HEK293T (cell line): ENCODE measurements around the gene FA2H.

Experiments used
- CTCF ChIA-PET: fragments of 350-600 bp; formaldehyde crosslinking; extraction: SDS; loops from one replicate; lab custom pipeline; 2021; ENCODE audit warnings: antibody characterized with exemption, inconsistent platforms; lab: Yijun Ruan, JAX
- POLR2A ChIA-PET: fragments of 350-600 bp; formaldehyde crosslinking; extraction: SDS; loops from one replicate; lab custom pipeline; 2020; ENCODE audit warnings: antibody characterized with exemption, inconsistent platforms; lab: Yijun Ruan, JAX
- DNase-seq: peaks from one replicate; pipeline ENCODE4 v3.0.0; 2012; ENCODE audit warnings: mixed read lengths; ENCODE audit errors: extremely low spot score
- ARNT ChIP-seq: fragments of 450-650 bp; IDR thresholded peaks from 2 replicates; pipeline ENCODE4 v1.6.1; 2017; ENCODE audit warnings: mild to moderate bottlenecking
- BHLHE40 ChIP-seq: fragments of 450-650 bp; IDR thresholded peaks from 2 replicates; pipeline ENCODE4 v1.6.1; 2016; ENCODE audit warnings: mild to moderate bottlenecking, moderate library complexity, borderline replicate concordance
- CTBP1 ChIP-seq: fragments of 450-650 bp; IDR thresholded peaks from 2 replicates; pipeline ENCODE4 v1.6.1; 2016; ENCODE audit warnings: borderline replicate concordance
- ELF4 ChIP-seq: fragments of 450-650 bp; IDR thresholded peaks from 2 replicates; pipeline ENCODE4 v1.6.1; 2017; ENCODE audit warnings: antibody characterized with exemption
- FOXA1 ChIP-seq: fragments of 450-650 bp; IDR thresholded peaks from 2 replicates; pipeline ENCODE4 v1.6.1; 2016; ENCODE audit warnings: mild to moderate bottlenecking
- FOXK2 ChIP-seq: fragments of 450-650 bp; IDR thresholded peaks from 2 replicates; pipeline ENCODE4 v1.6.1; 2016; ENCODE audit warnings: mild to moderate bottlenecking
- FOXM1 ChIP-seq: fragments of 450-650 bp; IDR thresholded peaks from 2 replicates; pipeline ENCODE4 v1.6.1; 2017; ENCODE audit warnings: mild to moderate bottlenecking, borderline replicate concordance
- HDGF ChIP-seq: fragments of 450-650 bp; IDR thresholded peaks from 2 replicates; pipeline ENCODE4 v1.6.1; 2017; ENCODE audit warnings: antibody characterized with exemption, borderline replicate concordance
- L3MBTL2 ChIP-seq: fragments of 450-650 bp; conservative IDR thresholded peaks from 2 replicates; pipeline ENCODE4 v1.6.1; 2016; ENCODE audit warnings: mild to moderate bottlenecking
- LEF1 ChIP-seq: fragments of 450-650 bp; IDR thresholded peaks from 2 replicates; pipeline ENCODE4 v1.6.1; 2017; ENCODE audit warnings: mild to moderate bottlenecking, borderline replicate concordance
- NFRKB ChIP-seq: fragments of 450-650 bp; IDR thresholded peaks from 2 replicates; pipeline ENCODE4 v1.6.1; 2016; ENCODE audit warnings: mild to moderate bottlenecking, moderate library complexity
- PKNOX1 ChIP-seq: fragments of 450-650 bp; IDR thresholded peaks from 2 replicates; pipeline ENCODE4 v1.6.1; 2016
- SP1 ChIP-seq: fragments of 450-650 bp; IDR thresholded peaks from 2 replicates; pipeline ENCODE4 v1.6.1; 2017
- SUZ12 ChIP-seq: fragments of 450-650 bp; IDR thresholded peaks from 2 replicates; pipeline ENCODE4 v1.6.1; 2016; ENCODE audit warnings: mild to moderate bottlenecking
- TARDBP ChIP-seq: fragments of 450-650 bp; IDR thresholded peaks from 2 replicates; pipeline ENCODE4 v1.6.1; 2016
- ZNF384 ChIP-seq: fragments of 450-650 bp; IDR thresholded peaks from 2 replicates; pipeline ENCODE4 v1.6.1; 2016

Gene FA2H

GRCh38 chr16:74710401-74710800 is 64.2 kb downstream of the FA2H start:
- ChIA-PET CTCF (interaction anchor here (0.5 to 2.0 kb wide), 4 partner anchors 11 to 261 kb away, joined by 3 to 16 read pairs (median 6); no protein-coding TSS in a partner anchor), POLR2A (no interaction called here)
- DNase-seq = no peak
- TF ChIP-seq ARNT = no peak
- TF ChIP-seq HDGF = no peak

- ChIA-PET CTCF (interaction anchor here (0.5 to 1.4 kb wide), 3 partner anchors 10 to 153 kb away, joined by 4 to 16 read pairs (median 4); no protein-coding TSS in a partner anchor), POLR2A (no interaction called here)
- no peak for TF ChIP-seq BHLHE40
- TF ChIP-seq PKNOX1 = no peak
- no peak for TF ChIP-seq TARDBP
- TF ChIP-seq LEF1 = 0 out of 2 replicates have a peak, but pooled peaks have one; percentile 46
- TF ChIP-seq HDGF = no peak
- peak; percentile 82 for DNase-seq
These were observed 65.2 kb downstream of the FA2H start for GRCh38 chr16:74709441-74709877.

GRCh38 chr16:74700438-74701225 is 74.0 kb downstream of the FA2H start, which contains the start of gene MLKL:
TSS of gene MLKL (minus strand) at chr16:74700862. CDS start at chr16:74695757, 5,105 bp downstream.
- TF ChIP-seq FOXK2 (no peak), PKNOX1 (no peak), FOXA1 (no peak), FOXM1 (no peak), ELF4 (no peak), ZNF384 (no peak), SUZ12 (no peak), HDGF (no peak), CTBP1 (no peak), LEF1 (no peak), L3MBTL2 (no peak), SP1 (no peak), BHLHE40 (no peak), ARNT (no peak)
- DNase-seq = no peak
- CTCF ChIA-PET = interaction anchor here (1.4 kb wide), 1 partner anchor 10 kb away, joined by 4 read pairs; no protein-coding TSS in a partner anchor
- POLR2A ChIA-PET = interaction anchor here (1.1 kb wide), 1 partner anchor 34 kb away, joined by 3 read pairs; the partner anchor contains the start of gene RFWD3

GRCh38 chr16:74700116-74700437 is 74.5 kb downstream of the FA2H start:
- POLR2A ChIA-PET = no interaction called here
- CTCF ChIA-PET = interaction anchor here (1.4 kb wide), 1 partner anchor 10 kb away, joined by 4 read pairs; no protein-coding TSS in a partner anchor
- TF ChIP-seq NFRKB (no peak), L3MBTL2 (no peak), FOXA1 (no peak), TARDBP (no peak), HDGF (no peak), LEF1 (no peak), ELF4 (no peak)
- DNase-seq = no peak

GRCh38 chr16:74699666-74700065 is 75.0 kb downstream of the FA2H start:
- ChIA-PET CTCF (interaction anchor here (1.4 kb wide), 1 partner anchor 10 kb away, joined by 4 read pairs; no protein-coding TSS in a partner anchor), POLR2A (no interaction called here)
- DNase-seq = no peak
- no peak for TF ChIP-seq LEF1
- TF ChIP-seq SP1 = no peak
- TF ChIP-seq BHLHE40 = no peak
- no peak for TF ChIP-seq CTBP1

GRCh38 chr16:74698222-74698621 is 76.4 kb downstream of the FA2H start:
- DNase-seq = no peak
- POLR2A ChIA-PET = no interaction called here
- CTCF ChIA-PET = no interaction called here
- TF ChIP-seq SUZ12 = no peak
- no peak for TF ChIP-seq FOXK2
- no peak for TF ChIP-seq TARDBP
